Thyroid gland (tissue), 4 donors: ENCODE results near the gene DYNC1LI2.
A peak's percentile ranks its signal among the peaks of the same experiment; 100 is the strongest.

ENCODE experiments used
- POLR2A ChIP-seq, 2 donors: fragments of 450-650 bp; IDR thresholded peaks; one replicate each; pipeline ENCODE4 v1.6.1; 2017; ENCODE audit warnings: antibody characterized with exemption in 2 of 2, mild to moderate bottlenecking in 2 of 2, moderate library complexity in 1 of 2
- TF ChIP-seq, protein P1 (sequence below), 6 experiments: fragments of 200-600 bp in 3 of 6; fragments of 450-650 bp in 3 of 6; sonication (generic) in 3 of 6; IDR thresholded peaks; one replicate each; pipeline ENCODE4 v1.5.1; 2016 to 2019; ENCODE audit warnings: antibody characterized with exemption in 6 of 6, mild to moderate bottlenecking in 2 of 6, inconsistent platforms in 1 of 6, moderate library complexity in 1 of 6

- TF ChIP-seq, protein P1, sequence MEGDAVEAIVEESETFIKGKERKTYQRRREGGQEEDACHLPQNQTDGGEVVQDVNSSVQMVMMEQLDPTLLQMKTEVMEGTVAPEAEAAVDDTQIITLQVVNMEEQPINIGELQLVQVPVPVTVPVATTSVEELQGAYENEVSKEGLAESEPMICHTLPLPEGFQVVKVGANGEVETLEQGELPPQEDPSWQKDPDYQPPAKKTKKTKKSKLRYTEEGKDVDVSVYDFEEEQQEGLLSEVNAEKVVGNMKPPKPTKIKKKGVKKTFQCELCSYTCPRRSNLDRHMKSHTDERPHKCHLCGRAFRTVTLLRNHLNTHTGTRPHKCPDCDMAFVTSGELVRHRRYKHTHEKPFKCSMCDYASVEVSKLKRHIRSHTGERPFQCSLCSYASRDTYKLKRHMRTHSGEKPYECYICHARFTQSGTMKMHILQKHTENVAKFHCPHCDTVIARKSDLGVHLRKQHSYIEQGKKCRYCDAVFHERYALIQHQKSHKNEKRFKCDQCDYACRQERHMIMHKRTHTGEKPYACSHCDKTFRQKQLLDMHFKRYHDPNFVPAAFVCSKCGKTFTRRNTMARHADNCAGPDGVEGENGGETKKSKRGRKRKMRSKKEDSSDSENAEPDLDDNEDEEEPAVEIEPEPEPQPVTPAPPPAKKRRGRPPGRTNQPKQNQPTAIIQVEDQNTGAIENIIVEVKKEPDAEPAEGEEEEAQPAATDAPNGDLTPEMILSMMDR (IDR thresholded peaks at IDR 0.05), result peak in 1 of 6 experiments; percentile 4
- TF ChIP-seq POLR2A (IDR thresholded peaks at IDR 0.05), result peak in 1 of 2 donors; percentile 47
These were observed 45.5 kb downstream of the DYNC1LI2 start for GRCh38 chr16:66705790-66706505.
